ENCODE results near the gene CMC1. TPM values are rescaled to one million over a fixed set of nuclear protein-coding genes. Genes with fewer than 3 reads are reported as not detected.

The CMC1 gene
- total and polyA plus RNA-seq, 9 of the 15 experiments (the other 6 are each of a cell fraction or from before 2014, with no cell fraction given), result 15.9 to 74.6 (median 48.9) TPM

Other genes starting within 250 kb of the CMC1 start
- 0.24 and 0.77 TPM in 2 replicates for gene ZCWPW2, start 107.1 kb downstream of the CMC1 start, total RNA-seq (2014; rRNA removed)
- gene ZCWPW2, start 107.1 kb downstream of the CMC1 start, total RNA-seq (2014; rRNA removed; fragmentation: Illumina TruSeq; extraction: Trizol), result 0.13 and 0.44 TPM in 2 replicates
- 0.22 and 0.41 TPM in 2 replicates for gene ZCWPW2, start 107.1 kb downstream of the CMC1 start, total RNA-seq (2015; rRNA removed; fragmentation: Illumina TruSeq; extraction: Trizol)
- gene ZCWPW2, start 107.1 kb downstream of the CMC1 start, total RNA-seq (2021), result 0.47 and 0.60 TPM in 2 replicates
- gene ZCWPW2, start 107.1 kb downstream of the CMC1 start, polyA plus RNA-seq (2011; rRNA removed), result 0.24 and 0.60 TPM in 2 replicates
- gene ZCWPW2, start 107.1 kb downstream of the CMC1 start, polyA plus RNA-seq (2014; fragmentation: Illumina TruSeq; extraction: Trizol), result 0.10 TPM in 2 replicates
- under 1 TPM; 0.62 to 0.73 TPM for gene ZCWPW2, start 107.1 kb downstream of the CMC1 start, polyA plus RNA-seq (2014; fragmentation: Nextera tagmentation; extraction: Ambion mirVana)
- 0.15 and 0.40 TPM in 2 replicates for gene ZCWPW2, start 107.1 kb downstream of the CMC1 start, polyA plus RNA-seq (2014; rRNA removed)
- 28.5 and 35.5 TPM in 2 replicates for gene AZI2, start 107.2 kb downstream of the CMC1 start, total RNA-seq (2014; rRNA removed)
- 70.2 and 77.3 TPM in 2 replicates for gene AZI2, start 107.2 kb downstream of the CMC1 start, total RNA-seq (2014; rRNA removed; fragmentation: Illumina TruSeq; extraction: Trizol)
- gene AZI2, start 107.2 kb downstream of the CMC1 start, total RNA-seq (2015; rRNA removed; fragmentation: Illumina TruSeq; extraction: Trizol), result 62.1 and 63.8 TPM in 2 replicates
- gene AZI2, start 107.2 kb downstream of the CMC1 start, total RNA-seq (2021), result 54.9 and 61.5 TPM in 2 replicates
- gene AZI2, start 107.2 kb downstream of the CMC1 start, polyA plus RNA-seq (2011; rRNA removed), result 87.2 and 96.3 TPM in 2 replicates
- 78.7 and 89.9 TPM in 2 replicates for gene AZI2, start 107.2 kb downstream of the CMC1 start, polyA plus RNA-seq (2014; fragmentation: Illumina TruSeq; extraction: Trizol)
- gene AZI2, start 107.2 kb downstream of the CMC1 start, polyA plus RNA-seq (2014; fragmentation: Nextera tagmentation; extraction: Ambion mirVana), result 10 to 100 TPM; 72.0 to 90.2 TPM
- 43.6 and 46.9 TPM in 2 replicates for gene AZI2, start 107.2 kb downstream of the CMC1 start, polyA plus RNA-seq (2014; rRNA removed)